ENCODE data around the gene XPO6. TPM values are rescaled to one million over a fixed set of nuclear protein-coding genes. Genes with fewer than 3 reads are reported as not detected.
"Not testable (repeated sequence)": the region's sequence is repeated elsewhere in the genome, so short reads cannot be mapped to it uniquely, and the experiment has no call there.

XPO6 gene
- total RNA-seq, 1 donor from 2014 or later = 128 TPM

GRCh38 chr16:28117168-28117565 lies 94.6 kb downstream of the XPO6 start:
- H3K9me3 Mint-ChIP-seq (ENCODE audit: unreplicated experiment) = no peaks in the 10 kb centered on the region
- no peak for TF ChIP-seq CTCF (IDR thresholded peaks at IDR 0.05)
- DNase-seq (ENCODE audit: extremely low spot score, unreplicated experiment) = no peak
- no peak overlapping the region for H3K27ac Mint-ChIP-seq (ENCODE audit: unreplicated experiment)
- peaks cover 49% of the 10 kb centered on the region for H3K36me3 Mint-ChIP-seq (ENCODE audit: unreplicated experiment)
- H3K4me3 Mint-ChIP-seq (ENCODE audit: unreplicated experiment) = no peak overlapping the region
- H3K27me3 Mint-ChIP-seq (ENCODE audit: unreplicated experiment) = no peaks in the 10 kb centered on the region
- H3K4me1 Mint-ChIP-seq (ENCODE audit: unreplicated experiment) = no peaks in the 10 kb centered on the region

GRCh38 chr16:28115866-28116265 lies 95.9 kb downstream of the XPO6 start:
- not testable (repeated sequence) for H3K4me1 Mint-ChIP-seq (ENCODE audit: unreplicated experiment); DNase-seq (ENCODE audit: extremely low spot score, unreplicated experiment); H3K27ac Mint-ChIP-seq (ENCODE audit: unreplicated experiment); H3K9me3 Mint-ChIP-seq (ENCODE audit: unreplicated experiment); H3K4me3 Mint-ChIP-seq (ENCODE audit: unreplicated experiment); H3K27me3 Mint-ChIP-seq (ENCODE audit: unreplicated experiment)
- H3K36me3 Mint-ChIP-seq (ENCODE audit: unreplicated experiment) = peaks cover 45% of the 10 kb centered on the region

GRCh38 chr16:28112908-28113307 lies 98.9 kb downstream of the XPO6 start:
- no peak for DNase-seq (ENCODE audit: extremely low spot score, unreplicated experiment)
- H3K4me1 Mint-ChIP-seq (ENCODE audit: unreplicated experiment) = peaks cover 1% of the 10 kb centered on the region
- no peaks in the 10 kb centered on the region for H3K27me3 Mint-ChIP-seq (ENCODE audit: unreplicated experiment)
- no peak overlapping the region for H3K4me3 Mint-ChIP-seq (ENCODE audit: unreplicated experiment)
- H3K9me3 Mint-ChIP-seq (ENCODE audit: unreplicated experiment) = no peaks in the 10 kb centered on the region
- H3K36me3 Mint-ChIP-seq (ENCODE audit: unreplicated experiment) = peaks cover 48% of the 10 kb centered on the region
- no peak overlapping the region for H3K27ac Mint-ChIP-seq (ENCODE audit: unreplicated experiment)
- no peak for TF ChIP-seq CTCF (IDR thresholded peaks at IDR 0.05)

- Mint-ChIP-seq H3K9me3 (ENCODE audit: unreplicated experiment) (no peaks in the 10 kb centered on the region), H3K27ac (ENCODE audit: unreplicated experiment) (no peak overlapping the region), H3K4me1 (ENCODE audit: unreplicated experiment) (peaks cover 1% of the 10 kb centered on the region), H3K4me3 (ENCODE audit: unreplicated experiment) (no peak overlapping the region), H3K36me3 (ENCODE audit: unreplicated experiment) (peaks cover 56% of the 10 kb centered on the region), H3K27me3 (ENCODE audit: unreplicated experiment) (no peaks in the 10 kb centered on the region)
- DNase-seq (ENCODE audit: extremely low spot score, unreplicated experiment) = no peak
- no peak for TF ChIP-seq CTCF (IDR thresholded peaks at IDR 0.05)
Measured at GRCh38 chr16:28110977-28111376, 100.8 kb downstream of the XPO6 start.

GRCh38 chr16:28110479-28110878 lies 101.3 kb downstream of the XPO6 start:
- TF ChIP-seq CTCF (IDR thresholded peaks at IDR 0.05) = no peak
- DNase-seq (ENCODE audit: extremely low spot score, unreplicated experiment) = no peak
- Mint-ChIP-seq H3K4me1 (ENCODE audit: unreplicated experiment) (peaks cover 1% of the 10 kb centered on the region), H3K27ac (ENCODE audit: unreplicated experiment) (no peak overlapping the region), H3K36me3 (ENCODE audit: unreplicated experiment) (peaks cover 55% of the 10 kb centered on the region), H3K9me3 (ENCODE audit: unreplicated experiment) (no peaks in the 10 kb centered on the region), H3K4me3 (ENCODE audit: unreplicated experiment) (no peak overlapping the region), H3K27me3 (ENCODE audit: unreplicated experiment) (no peaks in the 10 kb centered on the region)

- Mint-ChIP-seq H3K4me1 (ENCODE audit: unreplicated experiment) (peaks cover 1% of the 10 kb centered on the region), H3K4me3 (ENCODE audit: unreplicated experiment) (no peak overlapping the region)
Measured at GRCh38 chr16:28110074-28110473, 101.7 kb downstream of the XPO6 start.

More at GRCh38 chr16:28110074-28110473, 101.7 kb downstream of the XPO6 start:
- H3K9me3 Mint-ChIP-seq (ENCODE audit: unreplicated experiment) = no peaks in the 10 kb centered on the region
- H3K27me3 Mint-ChIP-seq (ENCODE audit: unreplicated experiment) = no peaks in the 10 kb centered on the region
- H3K36me3 Mint-ChIP-seq (ENCODE audit: unreplicated experiment) = peaks cover 55% of the 10 kb centered on the region
- no peak for DNase-seq (ENCODE audit: extremely low spot score, unreplicated experiment)
- no peak overlapping the region for H3K27ac Mint-ChIP-seq (ENCODE audit: unreplicated experiment)
- TF ChIP-seq CTCF (IDR thresholded peaks at IDR 0.05) = no peak
